Activated CD4-positive, alpha-beta T cell treated with anti-CD3 and anti-CD28 coated beads, Interleukin-10, Interleukin-2, amounts not matched to agents 100 ng/mL and 50 ng/mL, durations not matched to agents 16 hours and 8 hours (primary cell): ENCODE measurements around the gene THTPA.
"Not testable (repeated sequence)": the region's sequence is repeated elsewhere in the genome, so short reads cannot be mapped to it uniquely, and the experiment has no call there.

Source experiments
- DNase-seq: peaks from one replicate; pipeline ENCODE4 v3.0.0-alpha.2; 2020

The THTPA gene

DNA sequence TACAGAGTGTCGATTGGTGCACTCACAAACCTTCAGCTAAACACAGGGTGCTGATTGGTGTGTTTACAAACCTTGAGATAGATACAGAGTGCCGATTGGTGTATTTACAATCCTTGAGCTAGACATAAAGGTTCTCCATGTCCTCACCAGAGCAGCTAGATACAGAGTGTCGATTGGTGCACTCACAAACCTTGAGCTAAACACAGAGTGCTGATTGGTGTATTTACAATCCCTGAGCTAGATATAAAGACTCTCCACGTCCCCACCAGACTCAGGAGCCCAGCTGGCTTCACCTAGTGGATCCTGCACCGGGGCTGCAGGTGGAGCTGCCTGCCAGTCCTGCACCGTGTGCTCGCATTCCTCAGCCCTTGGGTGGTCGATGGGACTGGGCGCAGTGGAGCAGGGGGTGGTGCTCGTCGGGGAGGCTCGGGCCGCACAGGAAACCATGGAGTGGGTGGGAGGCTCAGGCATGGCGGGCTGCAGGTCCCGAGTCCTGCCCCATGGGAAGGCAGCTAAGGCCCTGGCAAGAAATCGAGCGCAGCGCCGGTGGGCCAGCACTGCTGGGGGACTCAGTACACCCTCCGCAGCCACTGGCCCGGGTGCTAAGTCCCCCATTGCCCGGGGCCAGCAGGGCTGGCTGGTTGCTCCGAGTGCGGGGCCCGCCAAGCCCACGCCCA is 28.6 kb downstream of the THTPA start:
- DNase-seq = not testable (repeated sequence)

DNA sequence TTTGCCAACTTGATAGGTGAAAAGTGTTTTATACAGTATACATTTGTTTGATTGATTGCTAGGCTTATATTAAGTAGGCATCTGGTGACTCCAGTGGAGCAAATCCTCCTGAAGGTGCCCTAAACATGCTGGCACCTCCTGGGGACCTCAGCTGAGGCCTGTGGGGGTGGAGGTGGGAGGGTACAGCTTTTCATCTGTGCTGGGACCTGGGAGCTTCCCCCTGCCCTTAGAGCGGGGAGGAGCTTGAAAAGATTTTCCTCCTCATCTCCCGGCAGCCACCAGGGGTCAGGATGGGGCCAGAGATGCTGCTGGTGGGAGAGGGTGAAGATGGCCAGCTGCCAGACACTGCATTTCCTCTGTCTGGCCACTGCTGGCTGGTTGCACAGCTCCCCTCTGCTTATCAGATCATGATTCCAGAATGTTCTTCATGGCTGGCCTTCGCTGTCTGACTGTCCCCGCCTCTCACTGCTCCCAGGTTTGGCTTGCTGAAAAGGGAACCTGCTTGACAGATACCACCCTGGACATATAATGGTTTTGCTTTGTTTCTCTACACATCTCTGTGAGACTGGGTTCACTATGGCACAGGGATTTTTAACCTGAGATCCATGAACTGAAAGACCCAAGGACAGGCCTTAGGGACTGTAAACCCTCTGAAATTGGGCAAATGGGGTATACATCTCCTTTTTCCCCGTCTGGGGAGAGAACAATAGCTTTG is 33.0 kb downstream of the THTPA start:
- DNase-seq = peak; percentile 82

DNA sequence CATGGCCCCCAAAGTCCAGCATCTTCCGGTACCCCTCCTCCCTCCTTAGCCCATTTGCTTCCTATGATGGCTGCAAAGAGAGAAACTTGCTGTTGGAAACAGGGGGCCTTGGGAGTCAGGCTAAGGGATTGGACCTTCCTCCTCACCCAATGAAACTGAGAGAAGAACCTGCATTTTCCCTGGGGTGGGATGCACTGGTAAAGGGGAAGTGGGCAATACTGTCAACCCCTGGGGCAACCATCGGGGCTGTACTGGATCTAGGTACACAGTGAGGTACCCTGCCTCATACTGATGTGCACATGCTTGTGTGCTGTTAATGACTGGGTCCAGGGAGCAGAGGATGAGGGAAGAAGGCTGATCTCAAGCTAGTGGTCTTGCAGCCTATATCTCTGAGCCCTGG is 33.5 kb downstream of the THTPA start:
- no peak for DNase-seq

DNA sequence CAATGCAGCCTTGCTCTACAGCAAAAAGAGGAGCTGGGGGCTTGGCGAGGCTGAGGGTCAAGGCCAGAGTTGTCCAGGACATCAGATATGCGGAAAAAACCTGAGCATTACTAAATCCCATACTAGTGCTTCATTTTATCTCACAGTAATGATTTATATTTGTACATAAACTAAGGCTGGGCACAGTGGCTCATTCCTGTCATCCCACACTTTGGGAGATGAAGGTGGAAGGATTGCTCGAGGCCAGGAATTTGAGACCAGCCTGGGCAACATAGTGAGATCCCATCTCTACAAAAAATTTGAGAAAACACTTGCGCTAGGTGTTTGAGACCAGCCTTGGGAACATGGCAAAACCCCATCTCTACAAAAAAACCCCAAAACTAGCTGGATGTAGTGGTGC is 34.1 kb downstream of the THTPA start:
- no peak for DNase-seq

DNA sequence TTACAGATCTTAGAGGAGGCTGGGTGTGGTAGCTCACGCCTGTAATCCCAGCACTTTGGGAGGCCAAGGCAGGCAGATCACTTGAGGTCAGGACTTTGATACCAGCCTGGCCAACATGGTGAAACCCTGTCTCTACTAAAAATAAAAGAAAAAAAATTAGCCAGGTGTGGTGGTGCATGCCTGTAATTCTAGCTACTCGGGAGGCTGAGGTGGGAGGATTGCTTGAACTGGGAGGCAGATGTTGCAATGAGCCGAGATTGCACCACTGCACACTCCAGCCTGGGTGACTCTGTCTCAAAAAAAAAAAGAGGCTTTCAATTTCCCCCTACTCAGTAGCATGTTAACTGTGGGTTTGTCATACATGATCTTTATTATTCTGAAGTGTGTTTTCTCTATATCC is 38.1 kb downstream of the THTPA start:
- not testable (repeated sequence) for DNase-seq

DNA sequence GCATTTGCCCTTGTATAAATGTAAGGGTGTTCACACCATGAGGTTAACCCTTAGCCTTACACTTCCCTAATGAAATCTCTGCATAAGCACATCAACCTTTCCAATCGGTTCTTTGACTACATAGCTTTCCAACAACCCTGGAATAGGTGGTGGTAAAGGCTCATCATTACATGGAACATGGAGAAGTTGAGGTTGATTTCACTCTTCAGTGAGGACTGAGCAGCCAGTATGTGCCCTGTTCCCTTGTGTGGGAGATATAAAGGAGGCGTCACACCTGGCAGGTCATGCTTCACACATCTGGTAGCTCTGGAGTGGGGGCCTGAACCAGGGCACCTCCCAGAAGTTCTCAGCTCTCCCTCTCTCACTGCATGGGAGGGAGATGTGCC is 44.2 kb downstream of the THTPA start:
- DNase-seq = no peak

DNA sequence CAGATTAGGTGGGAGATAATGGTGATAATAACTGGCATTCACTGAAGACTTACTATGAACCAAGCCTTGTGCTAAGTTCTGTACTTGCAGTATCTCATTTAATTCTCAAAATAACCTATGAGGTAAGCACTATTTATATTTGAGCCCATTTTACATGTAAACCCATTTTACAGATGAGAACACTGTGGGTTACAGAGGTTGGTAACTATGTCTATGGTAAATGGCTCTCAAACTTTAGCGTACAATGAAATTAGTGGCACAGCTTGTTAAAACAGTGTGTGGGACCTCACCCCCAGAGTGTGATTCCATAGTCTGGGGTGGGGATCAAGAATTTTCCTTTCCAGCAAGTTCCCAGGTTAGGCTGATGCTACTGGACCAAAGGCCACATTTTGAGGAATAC is 44.7 kb downstream of the THTPA start:
- no peak for DNase-seq

DNA sequence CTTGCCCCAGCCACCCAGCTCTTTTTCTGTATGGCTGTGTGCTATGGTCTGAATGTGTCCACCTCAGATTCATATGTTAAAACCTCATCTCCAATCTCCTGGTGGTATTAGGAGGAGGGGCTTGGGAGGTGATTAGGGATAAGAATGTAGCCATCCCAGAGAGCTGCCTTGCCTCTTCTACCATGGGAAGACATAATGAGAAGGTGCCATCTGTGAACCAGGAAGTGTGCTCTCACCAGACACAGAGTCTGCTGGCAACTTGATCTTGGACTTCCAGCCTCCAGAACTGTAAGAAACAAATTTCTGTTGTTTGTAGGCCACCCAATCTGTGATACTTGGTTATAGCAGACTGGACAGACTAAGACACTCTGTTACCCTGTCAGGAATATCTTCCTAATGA is 45.4 kb downstream of the THTPA start:
- no peak for DNase-seq

DNA sequence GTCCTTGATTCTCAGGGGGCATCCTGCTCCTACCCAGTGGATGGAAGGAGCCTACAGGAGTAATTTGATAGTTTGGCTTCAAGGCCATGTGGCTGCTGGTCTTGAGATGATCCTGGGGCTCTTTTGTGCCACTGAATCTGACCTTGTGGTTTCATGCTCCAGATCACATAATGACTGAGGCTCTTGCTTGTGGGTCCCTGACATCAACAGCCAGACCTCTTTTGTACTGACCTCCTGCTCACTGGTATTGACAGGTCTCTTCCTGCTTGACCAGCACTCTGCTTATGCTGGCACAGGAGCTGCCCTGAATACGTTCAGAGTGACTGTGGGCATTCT is 45.7 kb downstream of the THTPA start:
- no peak for DNase-seq

DNA sequence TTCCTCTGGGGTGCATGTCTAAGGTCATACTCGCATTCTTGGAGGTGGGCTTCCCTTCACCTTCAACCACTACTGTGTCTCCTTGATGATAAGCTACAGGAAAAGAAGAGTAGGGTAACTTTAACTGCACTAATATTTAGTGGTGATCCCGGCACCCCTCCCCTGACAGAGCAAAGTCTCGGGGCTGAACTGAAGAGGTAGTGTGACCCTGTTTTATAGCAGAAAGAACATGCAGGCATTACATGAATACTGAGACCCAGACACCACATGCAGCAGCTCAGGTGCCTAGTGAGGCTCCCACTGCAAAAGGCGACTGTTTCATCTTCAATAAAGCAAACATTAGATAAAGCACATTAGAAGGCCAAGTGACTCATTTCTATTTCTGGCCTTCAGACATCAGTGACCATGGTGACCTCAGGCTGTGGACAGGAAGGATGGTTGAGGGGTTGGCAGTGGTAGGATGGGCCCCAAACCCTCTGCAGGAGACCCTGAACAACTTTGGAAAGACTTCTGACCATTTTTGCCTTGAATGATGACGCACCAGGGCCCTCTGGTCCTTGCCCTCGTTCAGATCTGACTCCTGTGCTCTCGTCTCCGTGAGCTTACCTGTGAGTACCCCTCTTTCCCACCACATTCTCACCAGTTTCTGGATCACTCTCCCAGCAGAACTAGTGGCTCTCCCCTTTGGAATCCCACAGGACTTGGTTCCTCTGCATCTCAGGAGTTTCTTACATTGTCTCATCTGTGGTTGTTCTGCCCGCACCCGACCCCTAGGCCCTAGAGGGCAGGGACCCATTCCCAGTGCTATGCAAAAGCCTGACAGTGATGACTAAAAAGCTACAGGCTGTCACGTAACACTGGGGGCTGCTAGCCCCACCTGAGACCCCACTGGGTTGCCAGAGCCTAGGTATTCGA is 46.4 kb downstream of the THTPA start:
- DNase-seq = no peak

DNA sequence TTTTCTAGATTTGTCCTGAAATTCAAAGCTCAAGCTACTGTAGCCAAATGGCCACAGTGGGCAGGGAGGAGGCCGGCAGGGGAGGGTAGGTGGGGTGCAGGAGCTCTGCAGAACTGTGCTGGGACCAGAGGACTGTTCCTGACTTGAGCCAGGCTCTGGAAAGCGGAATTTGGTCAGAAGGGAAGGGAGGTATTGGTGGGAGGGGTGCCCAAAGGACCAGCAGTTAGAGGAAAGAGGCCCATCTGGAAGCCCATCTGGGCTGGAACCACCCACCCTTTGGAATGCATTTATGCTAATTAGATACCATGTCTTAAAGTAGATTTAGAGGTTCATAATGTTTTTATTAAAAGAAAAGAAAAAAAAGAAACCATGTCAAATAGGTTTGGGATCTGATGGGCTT is 47.0 kb downstream of the THTPA start:
- DNase-seq = no peak

DNA sequence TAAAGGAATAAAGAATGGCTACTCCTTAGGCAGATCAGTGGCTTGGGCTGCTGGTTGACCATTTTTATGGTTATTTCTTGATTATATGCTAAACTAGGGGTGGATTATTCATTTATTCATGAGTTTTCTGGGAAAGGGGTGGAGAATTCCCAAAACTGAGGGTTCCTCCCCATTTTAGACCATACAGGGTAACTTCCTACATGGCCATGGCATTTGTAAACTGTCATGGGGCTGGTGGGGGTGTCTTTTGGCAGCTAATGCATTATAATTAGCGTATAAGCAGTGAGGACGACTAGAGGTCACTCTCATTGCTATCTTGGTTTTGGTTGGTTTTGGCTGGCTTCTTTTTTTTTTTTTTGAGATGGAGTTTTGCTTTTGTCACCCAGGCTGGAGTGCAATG is 48.1 kb downstream of the THTPA start:
- DNase-seq = no peak

DNA sequence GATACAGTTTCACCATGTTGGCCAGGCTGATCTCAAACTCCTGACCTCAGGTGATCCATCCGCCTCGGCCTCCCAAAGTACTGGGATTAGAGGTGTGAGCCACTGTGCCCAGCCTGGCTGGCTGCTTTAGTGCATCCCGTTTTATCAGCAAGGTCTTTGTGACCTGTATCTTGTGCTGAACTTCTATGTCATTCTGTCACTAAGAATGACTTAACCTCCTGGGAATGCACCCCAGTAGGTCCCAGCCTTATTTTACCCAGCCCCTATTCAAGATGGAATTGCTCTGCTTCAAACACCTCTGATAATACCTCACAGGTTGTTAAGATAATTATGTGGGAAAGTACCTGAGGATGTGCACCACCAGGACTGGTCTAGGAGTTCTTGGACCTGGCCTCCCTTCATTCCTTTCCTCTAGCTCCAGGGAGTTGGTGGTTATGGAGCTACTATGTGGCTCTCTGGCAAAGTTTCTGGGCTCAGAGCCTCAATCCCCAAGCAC is 48.7 kb downstream of the THTPA start:
- DNase-seq = no peak

DNA sequence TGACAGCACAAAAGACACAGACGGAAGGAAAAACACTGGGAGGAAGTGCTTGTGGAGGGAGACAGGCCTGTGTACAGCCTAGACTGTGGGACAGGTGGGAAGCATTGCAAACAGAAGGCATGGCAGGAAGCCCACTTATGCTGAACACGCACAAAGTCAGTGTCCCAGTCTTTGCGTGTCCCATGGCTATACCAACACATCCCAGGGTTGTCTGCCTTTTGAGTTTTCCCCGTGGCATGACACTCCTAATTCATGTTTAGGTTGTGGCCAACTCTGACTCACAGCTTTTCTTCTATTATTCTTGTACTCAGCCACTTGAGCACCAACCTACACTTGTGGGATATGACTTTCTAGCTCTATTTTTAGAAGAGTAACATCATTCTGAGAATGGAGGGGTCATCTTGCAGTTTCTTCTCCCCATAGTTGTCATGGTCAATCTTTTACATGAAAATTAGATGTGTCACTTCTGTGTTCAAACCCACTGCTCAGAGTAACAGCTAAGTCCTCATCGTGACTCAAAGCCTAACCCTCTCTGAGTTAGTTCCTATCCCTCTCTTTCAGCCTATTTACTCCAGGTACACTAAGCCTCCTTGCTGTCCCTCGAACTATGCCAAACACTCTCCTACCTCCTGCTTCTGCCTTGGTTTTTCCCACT is 50.0 kb downstream of the THTPA start:
- DNase-seq = peak; percentile 80

DNA sequence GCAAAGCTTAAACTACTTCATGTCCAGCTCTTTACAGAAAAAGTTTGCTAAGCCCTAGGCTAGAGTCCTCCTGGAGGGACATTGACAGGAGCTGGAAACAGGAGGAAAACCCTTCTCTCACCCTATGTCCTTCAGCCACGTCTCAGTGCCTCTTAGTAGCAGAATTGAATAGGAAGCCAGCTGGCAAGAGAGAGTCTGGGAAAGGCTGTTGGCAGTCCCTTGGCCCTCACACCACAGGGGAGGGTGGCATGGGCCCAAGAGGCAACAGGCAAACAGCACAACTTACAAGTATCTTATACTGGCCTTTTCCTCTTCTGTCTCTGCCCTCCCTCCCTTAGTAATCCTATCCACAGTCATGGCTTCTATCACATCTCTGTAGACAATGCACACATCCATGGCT is 52.4 kb downstream of the THTPA start:
- no peak for DNase-seq

DNA sequence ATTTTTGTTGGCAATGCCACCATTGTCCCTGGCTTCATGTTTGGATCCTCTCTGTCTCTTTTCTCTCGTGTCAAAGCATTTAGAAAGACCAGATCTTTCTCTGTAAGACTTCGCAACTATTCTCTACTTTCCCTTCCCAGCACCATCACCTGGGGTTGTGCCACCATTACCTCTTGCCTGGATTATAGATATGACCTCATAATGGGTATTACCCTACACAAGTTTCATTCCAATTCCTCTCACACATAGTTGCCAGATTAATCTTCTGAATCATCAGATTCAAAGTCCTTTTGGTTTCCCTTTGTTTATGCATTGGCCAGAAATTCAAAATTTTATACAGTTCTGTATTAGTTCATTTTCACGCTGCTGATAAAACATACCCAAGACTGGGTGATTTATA is 52.9 kb downstream of the THTPA start:
- no peak for DNase-seq

DNA sequence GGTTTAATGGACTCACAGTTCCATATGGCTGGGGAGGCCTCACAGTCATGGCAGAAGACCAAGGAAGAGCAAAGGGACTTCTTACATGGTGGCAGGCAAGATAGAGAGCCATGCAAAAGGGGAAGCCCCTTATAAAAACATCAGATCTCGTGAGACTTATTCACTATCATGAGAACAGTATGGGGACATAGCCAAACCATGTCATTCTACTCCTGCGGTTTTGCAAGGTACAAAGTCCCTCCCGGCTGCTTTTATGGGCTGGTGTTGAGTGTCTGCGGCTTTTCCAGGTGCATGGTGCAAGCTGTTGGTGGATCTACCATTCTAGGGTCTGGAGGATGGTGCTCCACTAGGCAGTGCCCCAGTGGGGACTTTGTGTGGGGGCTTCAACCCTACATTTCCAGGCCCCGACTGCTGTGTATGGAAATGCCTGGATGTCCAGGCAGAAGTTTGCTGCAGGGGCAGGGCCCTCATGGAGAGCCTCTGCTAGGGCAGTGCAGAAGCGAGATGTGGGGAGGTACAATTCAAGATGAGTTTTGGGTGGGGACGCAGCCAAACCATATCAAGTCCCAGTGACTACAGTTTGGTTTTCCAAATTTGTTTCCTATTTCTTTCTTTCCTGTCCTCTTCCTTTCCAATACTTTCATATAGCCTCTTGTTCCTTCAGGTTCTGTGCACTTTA is 53.5 kb downstream of the THTPA start:
- DNase-seq = not testable (repeated sequence)
